Prostate gland (tissue), 2 donors: ENCODE measurements around the gene PHB1.

Experiments
- CTCF ChIP-seq, 4 experiments: fragments of 200-600 bp in 2 of 4; fragments of 450-650 bp in 2 of 4; sonication (generic) in 2 of 4; IDR thresholded peaks; 1 replicate in 3 of 4; 2 replicates in 1 of 4; pipeline ENCODE4 v1.5.1; 2016 to 2019; ENCODE audit warnings: antibody characterized with exemption in 4 of 4, mild to moderate bottlenecking in 2 of 4, moderate library complexity in 2 of 4
- POLR2AphosphoS5 ChIP-seq: sonication (generic); formaldehyde crosslinking; IDR thresholded peaks from one replicate; pipeline ENCODE4 v1.6.1; 2017; ENCODE audit warnings: antibody characterized with exemption

GRCh38 chr17:49361902-49362722, 52.6 kb downstream of the PHB1 start, which contains the start of gene ZNF652:
- no peak for TF ChIP-seq CTCF (IDR thresholded peaks at IDR 0.05)
- TF ChIP-seq POLR2AphosphoS5 = peak; percentile 89
